HG02870 (cell line): Measurements from ENCODE around the gene KRT5.
"Not testable (repeated sequence)": the region's sequence is repeated elsewhere in the genome, so short reads cannot be mapped to it uniquely, and the experiment has no call there.

Experiments used
- ATAC-seq: cut with Tn5 transposase; IDR thresholded peaks from one replicate; pipeline ENCODE4 v1.9.1; 2021; ENCODE audit warnings: mild to moderate bottlenecking, moderate library complexity; ENCODE audit not compliant: unreplicated experiment

The KRT5 gene

DNA sequence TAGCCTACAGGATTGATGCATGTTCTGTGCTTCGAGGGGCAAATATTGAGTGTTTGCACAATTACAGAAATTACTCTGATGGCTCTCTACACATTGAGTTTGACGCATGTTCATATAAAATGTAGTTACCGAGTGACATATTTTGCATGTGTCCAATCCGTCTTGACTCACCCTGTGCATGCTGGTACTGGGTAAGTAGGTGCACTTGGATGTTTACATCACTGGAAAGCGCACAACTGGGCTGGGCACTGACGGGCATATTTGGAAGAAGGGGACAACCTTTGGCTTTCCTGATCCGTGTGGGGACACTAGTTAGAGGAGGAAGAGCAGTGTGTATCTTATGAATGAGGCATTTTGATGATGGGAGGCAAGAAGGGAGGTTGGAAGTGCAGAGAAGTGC lies 22.2 kb downstream of the KRT5 start:
- no peak for ATAC-seq

DNA sequence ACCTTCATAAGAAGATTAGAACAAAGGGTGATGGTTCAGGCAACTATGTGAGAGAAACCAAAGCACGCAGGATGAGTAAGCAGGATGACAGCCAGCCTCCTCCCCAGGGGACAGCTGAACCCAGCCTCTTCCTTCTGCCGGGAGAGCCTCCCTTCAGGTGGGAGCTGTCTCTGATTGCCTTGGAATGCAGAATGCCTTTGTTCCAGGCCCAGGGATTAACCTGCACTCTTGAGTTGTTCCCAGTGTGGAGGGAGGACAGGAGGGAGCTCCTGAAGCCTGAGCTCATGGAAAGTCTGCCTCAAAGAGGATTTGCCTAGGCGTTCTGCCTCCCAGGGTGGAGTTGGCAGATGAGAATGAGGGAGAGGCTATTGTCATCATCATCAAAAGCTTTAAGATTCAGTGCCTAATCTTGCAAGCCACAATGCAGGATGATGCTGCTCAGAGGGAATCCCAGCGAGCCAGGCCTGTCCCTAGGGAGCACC lies 23.6 kb downstream of the KRT5 start:
- no peak for ATAC-seq

DNA sequence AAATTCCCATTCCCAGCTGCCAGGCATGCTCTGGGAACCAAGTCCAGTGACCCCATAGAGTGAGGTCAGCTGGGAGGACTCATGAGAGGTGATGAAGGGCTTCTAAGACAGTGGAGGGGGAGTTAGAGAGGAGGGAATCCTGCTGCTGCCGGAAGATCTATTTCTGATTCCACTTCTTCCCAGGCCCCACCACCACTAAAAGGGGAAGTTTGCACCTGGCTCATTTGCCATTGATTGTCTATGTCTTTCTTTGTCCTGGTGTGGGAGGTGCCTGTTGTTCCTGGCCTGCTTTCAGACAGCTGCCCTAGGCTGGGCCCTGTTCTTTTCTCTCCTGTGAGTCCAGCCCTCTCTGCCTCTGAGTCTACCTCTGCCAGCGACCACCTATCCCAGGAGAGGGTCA lies 24.1 kb downstream of the KRT5 start:
- ATAC-seq = no peak

DNA sequence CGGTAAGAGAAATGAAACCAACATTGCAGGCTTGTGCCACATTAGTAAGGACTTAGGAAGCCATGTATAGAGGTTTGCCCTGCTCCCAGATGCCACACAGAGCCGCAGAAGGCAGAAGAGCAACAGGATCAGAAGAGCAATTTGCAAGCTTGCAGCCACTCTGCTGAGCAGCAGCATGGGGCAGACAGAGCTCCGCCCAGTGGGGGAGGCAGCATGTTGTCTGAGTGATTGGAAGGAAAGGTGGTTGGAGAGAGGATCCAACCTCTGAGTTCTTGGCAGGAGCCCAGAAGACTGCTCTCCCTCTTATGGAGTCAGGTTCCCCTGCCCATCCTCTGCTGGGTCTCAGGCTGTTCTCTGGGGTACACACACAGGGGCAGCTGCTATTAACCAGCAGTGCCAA lies 24.8 kb downstream of the KRT5 start:
- no peak for ATAC-seq

DNA sequence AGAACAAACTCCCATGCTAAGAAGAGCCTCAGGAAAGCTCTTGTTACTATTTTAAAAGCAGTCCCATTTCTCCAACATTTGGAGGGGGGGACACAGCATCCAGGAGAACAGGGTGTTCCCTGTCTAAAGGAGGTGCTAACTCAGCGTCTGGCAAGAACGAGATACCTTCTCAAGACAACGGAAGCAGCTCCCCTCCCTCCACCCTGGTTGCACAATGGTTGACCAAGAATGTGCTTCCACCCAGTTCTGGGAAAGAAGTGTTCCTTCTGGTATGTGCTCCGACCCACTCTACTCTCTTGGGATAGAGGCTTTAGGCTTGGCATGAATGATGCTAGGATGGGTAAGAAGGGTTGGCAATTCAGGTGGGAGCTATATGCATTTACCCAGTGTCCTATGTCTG lies 25.7 kb downstream of the KRT5 start:
- ATAC-seq = no peak

DNA sequence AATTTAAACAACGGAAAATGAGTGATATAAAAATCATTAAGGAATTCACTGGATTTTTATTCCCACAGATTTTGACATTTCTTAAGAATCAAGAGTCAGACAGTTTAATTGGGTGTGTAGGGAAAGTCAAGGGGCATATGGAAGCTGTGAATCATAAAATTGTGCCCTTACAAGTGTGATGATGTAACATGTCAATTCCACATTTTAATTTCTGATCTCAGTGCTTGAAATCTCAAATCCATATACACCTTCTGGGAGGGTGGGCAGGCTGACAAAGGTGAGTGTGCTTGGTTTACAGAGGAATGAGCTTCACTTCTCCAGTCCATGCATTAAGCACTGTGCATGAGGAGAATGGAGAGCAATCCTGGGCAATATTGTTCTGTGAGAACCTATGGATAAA lies 26.1 kb downstream of the KRT5 start:
- no peak for ATAC-seq

DNA sequence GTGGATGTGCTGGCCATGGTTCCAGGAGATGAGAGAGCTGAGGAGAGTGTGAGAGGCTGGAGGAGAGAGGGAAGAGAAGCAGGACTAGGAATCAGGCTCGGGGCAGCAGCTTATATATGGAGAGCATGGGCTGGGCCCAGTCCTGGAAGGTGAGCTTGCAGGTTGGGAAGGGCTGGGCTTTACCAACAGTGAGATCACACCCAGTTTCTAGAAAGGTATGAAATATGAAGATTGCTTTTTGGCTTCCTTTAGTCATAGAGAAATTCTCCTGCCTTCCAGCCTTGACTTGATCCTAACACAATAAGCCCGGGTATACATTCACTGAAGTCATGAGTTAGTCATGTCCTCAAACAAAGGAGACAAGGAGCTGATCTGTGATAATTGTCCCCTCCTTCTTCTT lies 27.0 kb downstream of the KRT5 start, which contains the start of gene KRT6A:
Gene KRT6A, minus strand, starts transcription at position 86 of the 400 bp plus-strand sequence. Its CDS starts 69 bp downstream, at position 17.
- ATAC-seq = no peak

DNA sequence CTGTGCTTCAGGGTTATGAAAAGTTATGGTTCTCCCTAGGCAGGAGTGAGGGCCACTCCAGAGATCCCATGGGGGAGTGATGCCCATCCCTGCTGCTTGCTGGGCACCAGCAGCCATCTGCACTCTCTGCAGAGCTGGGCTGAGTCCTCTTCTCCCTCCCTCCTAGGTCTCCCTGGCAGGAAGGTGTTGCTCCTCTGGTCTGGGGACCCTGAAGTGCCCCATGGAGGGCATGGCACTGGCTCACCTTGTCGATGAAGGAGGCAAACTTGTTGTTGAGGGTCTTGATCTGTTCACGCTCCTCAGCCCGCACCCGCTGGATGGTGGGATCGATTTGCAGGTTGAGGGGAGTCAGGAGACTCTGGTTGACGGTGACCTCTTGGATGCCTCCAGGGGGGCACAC lies 27.8 kb downstream of the KRT5 start:
- not testable (repeated sequence) for ATAC-seq

DNA sequence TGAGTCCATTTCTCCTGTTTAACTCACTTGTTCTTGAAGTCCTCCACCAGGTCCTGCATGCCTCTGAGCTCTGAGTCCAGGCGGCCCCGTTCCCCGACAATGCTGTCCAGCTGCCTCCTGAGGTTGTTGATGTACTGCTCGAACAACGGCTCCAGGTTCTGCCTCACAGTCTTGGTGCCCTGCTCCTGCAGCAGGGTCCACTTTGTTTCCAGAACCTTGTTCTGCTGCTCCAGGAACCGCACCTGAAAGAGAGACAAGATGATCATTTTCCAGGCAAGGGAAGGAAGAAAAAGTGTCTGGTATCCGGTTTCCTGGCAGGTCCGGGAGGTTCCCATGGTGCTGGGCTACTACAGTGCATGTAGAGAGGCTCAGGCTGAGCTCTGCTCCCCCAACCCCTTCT lies 28.7 kb downstream of the KRT5 start:
- ATAC-seq = not testable (repeated sequence)

DNA sequence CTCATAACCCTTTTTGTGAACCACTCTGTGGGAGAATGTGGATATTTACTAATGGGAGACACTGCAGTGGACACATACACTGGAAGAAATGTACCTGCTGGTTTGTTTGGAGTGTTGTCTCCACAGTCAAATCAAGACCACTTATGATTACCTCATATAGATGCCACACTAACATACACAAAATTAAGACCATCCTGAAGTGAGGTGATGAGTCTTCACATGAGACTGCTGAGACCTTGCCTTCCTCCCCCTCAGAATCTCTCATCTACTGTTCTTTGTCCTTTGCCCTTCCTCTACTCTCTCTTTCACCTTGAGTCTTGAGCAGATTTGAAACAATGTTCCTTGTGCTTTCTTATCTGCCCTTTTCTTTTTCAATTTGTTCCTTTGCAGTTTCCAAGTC lies 31.5 kb downstream of the KRT5 start:
- no peak for ATAC-seq

DNA sequence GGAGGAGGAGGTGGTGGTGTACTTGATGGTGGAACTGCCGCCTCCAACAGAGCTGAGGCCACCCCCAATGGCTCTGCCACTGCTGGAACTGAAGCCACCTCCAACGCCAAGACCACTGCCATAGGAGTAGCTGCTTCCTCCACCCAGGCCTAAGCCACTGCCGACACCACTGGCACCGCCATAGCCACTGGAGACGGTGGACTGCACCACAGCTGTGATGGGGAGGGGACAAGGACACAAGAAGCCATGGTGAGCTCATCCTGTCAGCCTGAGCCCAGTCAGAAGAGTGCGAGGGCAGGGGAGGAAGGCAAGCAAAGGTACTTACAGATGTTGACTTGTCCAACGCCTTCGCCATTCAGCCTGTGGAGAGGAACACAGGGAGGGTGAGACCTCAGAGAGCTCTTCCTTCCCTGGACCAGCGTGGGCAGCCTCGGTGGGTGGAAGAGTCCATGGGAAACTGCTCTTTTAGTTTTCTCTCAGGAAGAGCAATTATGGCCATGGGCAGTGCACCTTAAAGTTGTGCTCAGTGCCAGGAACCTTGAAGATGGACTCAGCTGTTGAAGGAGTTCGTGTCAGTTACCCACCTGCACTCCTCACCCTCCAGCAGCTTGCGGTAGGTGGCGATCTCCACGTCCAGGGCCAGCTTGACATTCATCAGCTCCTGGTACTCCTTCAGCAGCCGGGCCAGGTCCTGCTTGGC lies 32.3 kb downstream of the KRT5 start:
- ATAC-seq = not testable (repeated sequence)

DNA sequence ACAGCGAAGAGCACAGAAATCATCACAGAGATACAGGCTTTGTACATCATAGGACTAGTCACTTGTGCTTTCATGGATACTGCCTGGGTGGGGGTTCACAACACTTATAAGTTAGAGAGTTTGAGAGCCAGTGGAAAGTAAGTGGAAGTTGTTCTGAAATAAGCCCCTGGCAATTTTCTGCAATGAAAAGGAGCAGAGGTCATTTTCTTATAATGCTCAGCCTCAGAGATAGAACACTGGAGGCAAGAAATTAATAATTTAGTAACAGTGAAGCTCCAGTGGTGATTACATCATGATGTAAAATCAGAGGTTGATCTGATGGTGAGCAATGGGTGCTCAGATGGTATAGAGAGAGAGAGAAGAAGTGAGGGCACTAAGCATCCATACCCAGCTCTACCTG lies 33.0 kb downstream of the KRT5 start:
- ATAC-seq = no peak

DNA sequence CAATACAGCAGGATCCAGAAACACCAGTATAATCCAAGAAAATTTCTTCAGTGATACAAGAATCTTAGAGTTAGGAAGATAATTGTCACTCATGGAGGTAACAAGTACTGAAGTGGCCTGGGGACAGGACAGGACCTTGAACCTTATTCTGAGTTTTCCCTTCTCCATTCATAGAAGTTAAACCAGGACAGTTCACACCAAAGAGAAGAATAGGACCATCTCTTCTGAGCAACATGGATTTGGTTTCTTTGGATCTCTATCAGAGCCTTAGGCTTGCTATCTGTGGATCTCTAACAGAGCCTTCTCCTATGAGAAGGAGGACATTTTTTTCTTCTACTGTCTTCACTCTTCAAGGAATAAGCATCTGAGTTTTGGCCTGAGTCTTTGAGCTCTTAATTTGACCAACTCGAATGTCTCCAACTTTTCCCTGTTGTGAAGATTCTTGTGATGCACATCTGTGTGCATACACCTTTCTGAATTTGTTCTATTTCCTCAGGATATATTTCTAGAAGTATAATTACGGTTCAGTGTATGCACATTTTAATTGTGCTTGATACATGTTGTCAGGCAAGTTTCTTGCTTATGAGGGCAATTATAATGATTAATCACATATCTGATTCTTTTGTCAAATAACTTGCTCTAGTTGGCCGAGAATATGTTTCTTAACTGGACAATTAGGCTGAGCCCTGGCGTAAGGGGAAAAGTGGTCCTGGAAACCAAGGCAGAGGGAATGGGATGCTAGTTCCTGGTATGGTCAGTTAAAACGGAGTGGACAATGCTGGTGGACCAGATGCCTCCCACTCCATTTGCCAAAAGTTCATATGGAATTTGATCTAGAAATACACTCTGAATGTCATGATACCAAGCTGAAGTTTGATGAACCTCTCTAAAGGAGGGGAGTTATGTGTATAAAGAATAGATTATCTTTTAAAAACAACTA lies 33.8 kb downstream of the KRT5 start:
- ATAC-seq = no peak

DNA sequence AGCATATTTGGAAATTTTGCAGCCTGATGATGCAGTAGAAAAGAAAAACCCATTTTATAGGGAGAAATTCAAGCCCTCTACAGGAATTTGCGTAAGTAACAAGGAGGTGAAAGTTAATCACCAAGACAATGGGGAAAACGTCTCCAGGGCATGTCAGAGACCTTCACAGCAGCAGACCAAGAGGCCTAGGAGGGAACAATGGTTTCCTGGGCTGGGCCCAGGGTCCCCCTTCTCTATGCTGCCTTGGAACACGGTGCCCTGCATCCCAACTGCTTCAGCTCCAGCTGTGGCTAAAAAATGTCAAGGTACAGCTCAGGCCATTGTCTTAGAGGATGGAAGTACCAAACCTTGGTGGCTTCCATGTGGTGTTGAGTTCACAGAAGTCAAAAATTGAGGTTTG lies 40.1 kb downstream of the KRT5 start:
- no peak for ATAC-seq

DNA sequence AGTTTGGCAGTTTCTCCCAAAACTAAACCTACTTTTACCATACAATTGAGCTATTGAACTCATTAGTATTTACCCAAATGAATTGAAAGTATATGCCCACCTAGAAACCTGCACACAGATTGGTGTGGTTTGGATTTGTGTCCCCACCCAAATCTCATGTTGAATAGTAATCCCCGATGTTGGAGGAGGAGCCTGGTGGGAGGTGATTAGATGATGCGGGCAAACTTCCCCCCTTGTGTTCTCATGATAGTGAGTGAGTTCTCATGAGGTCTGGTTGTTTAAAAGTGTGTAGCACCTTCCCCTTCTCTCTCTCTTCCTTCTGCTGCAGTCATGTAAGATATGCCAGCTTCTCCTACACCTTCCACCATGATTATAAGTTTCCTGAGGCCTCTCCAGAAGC lies 42.5 kb downstream of the KRT5 start:
- no peak for ATAC-seq

DNA sequence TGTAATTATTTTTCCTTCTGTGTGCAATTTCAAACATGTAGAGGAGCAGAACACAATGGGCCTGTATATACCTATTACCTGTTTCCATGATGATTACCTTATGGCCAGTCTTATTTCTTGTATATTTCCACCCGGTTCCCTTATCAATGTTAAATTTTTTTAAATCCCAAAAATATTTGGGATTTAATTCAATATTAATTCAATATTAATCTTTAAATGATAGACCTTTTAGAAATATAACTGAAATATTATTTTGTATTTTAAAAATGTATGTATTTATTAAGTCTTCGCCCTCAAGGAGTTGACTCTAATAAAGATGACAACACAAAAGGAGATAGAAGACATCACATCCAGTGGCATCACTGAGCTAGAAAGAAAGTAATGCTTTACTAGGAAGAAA lies 46.0 kb downstream of the KRT5 start:
- ATAC-seq = no peak

DNA sequence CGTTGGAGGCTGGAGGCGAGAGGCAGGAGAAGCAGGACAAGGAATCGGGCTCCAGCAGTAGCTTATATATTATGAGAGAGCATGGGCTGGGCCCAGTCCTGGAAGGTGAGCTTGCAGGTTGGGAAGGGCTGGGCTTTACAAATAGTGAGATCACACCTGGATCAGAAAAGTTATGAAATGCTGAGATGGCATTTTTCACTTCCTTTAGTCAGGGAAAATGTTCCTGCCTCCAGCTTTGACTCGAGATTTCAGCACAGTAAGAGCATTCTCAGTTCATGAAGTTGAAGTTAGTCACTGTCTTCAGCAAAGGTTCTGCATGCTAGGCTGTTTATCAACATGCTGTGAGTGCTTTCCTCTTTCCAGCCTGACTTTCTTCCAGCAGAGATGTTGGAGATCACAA lies 46.4 kb downstream of the KRT5 start, which contains the start of gene KRT6C:
Gene KRT6C, minus strand, starts transcription at position 38 of the 400 bp plus-strand sequence. CDS start 68 bp downstream, outside the sequence.
- no peak for ATAC-seq

DNA sequence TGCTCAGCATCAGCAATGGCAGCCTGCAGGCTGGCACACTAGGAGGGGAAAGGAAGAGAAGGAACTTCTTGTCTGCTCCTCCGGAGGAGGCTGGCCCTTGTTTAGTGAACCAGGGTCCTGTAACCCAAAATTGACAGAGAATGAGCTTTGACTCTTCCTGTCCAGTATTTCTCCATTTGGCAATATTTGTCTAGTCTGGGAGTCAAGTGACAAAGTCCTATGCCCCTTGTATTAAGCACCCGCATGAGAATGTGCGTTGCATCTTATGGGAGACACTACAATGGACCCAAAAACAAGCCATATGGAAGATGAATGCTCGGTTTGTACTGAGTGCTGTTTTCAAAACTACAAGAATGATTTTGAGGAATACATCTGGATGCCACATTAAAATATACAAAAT lies 50.3 kb downstream of the KRT5 start:
- no peak for ATAC-seq

DNA sequence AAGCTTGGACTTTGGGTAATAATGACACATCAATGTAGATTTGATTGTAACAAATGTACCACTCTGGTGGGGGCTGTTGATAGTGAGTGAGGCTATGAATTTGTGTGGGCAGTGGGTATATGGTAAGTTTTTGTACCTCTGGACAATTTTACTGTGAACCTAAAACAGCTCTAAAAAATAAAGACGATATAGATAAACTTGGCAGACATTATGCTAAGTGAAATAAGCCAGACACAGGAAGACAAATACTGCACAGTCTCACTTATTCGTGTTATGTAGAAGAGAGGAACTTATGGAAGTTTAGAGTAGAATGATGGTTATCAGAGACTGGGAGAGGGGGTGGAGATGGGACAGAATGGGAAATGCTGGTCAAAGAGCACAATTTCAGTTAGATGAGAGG lies 55.3 kb downstream of the KRT5 start:
- no peak for ATAC-seq
